ENCODE data around the gene IL19. TPM values are rescaled to one million over a fixed set of nuclear protein-coding genes. Genes with fewer than 3 reads are reported as not detected.

Gene IL19
- total RNA-seq, 5 donors from 2014 or later (not counting 1 experiment from before 2014, with no cell fraction given) = not detected

DNA sequence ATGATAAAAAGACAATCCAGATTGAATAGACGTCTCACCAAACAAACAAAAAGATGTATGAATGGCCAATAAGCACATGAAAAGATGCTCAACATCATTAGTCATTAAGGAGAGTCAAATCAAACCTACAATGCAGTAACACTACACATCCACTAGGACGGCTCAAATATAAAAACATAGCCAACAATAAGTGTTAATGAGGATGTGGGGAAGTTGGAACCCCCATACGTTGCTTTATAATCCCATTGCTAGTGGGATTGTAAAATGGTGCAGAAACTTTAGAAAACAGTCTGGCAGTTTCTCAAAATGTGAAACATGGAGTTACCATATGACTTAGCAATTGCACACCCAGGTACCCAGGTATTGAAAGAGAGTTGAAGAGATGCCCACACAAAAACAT, 112.0 kb downstream of the IL19 start:
- H3K4me3 ChIP-seq (ENCODE audit: control insufficient read depth in 1 of 2, extremely low read depth in 1 of 2, low read length in 1 of 2) = no peak overlapping the region
- no peaks in the 10 kb centered on the region for H3K36me3 ChIP-seq (ENCODE audit: control insufficient read depth in 2 of 2, extremely low read depth in 1 of 2, insufficient read depth in 1 of 2, low read length in 1 of 2)
- no peaks in the 10 kb centered on the region for H3K27me3 ChIP-seq (replicated peaks in 1 of 2; ENCODE audit: control insufficient read depth in 2 of 2, extremely low read depth in 1 of 2, insufficient read depth in 2 of 2, low read length in 1 of 2)
- ChIA-PET POLR2A (no interaction called here), CTCF (no interaction called here)
- Mint-ChIP-seq H3K4me1 (no peaks in the 10 kb centered on the region), H3K36me3 (peaks cover 11% of the 10 kb centered on the region), H3K27me3 (peaks cover 0 to 1% of the 10 kb centered on the region in 2 donors), H3K27ac (no peak overlapping the region), H3K9me3 (peaks cover 9 to 18% (median 14%) of the 10 kb centered on the region in 3 donors), H3K4me3 (no peak overlapping the region)
- 80% methylated on average over 1 of the region's 3 CpGs for WGBS (ENCODE audit: insufficient coverage)
- no peak overlapping the region for H3K27ac ChIP-seq (ENCODE audit: low read length)
- peaks cover 5% of the 10 kb centered on the region for H3K9me3 ChIP-seq
- ATAC-seq (replicated peaks in 1 of 4) (no peak), DNase-seq (no peak)
- no peaks in the 10 kb centered on the region for H3K4me1 ChIP-seq (ENCODE audit: control insufficient read depth in 1 of 2, extremely low read depth in 1 of 2, insufficient read depth in 2 of 2, low read length in 2 of 2)

DNA sequence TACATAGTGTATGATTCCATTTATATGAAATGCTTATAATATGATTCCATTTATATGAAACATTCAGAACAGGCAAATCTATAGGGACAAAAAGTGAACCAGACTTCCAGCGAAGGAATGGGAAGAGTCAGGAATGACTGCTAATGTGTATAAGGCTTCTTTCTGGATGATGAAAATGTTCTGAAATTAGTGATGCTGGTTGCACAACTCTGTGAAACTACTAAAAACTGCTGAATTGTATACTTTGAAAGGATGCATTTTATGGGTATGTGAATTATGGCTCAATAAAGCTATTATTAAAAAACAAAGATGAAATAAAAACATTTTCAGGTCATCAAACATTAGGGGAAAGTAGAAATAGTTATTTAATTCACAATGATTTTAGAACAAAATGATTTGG, 112.6 kb downstream of the IL19 start:
- WGBS (ENCODE audit: insufficient coverage) = 88% methylated on average over 1 of the region's 1 CpG
- no peaks in the 10 kb centered on the region for H3K27me3 ChIP-seq (replicated peaks in 1 of 2; ENCODE audit: control insufficient read depth in 2 of 2, extremely low read depth in 1 of 2, insufficient read depth in 2 of 2, low read length in 1 of 2)
- no peaks in the 10 kb centered on the region for H3K4me1 ChIP-seq (ENCODE audit: control insufficient read depth in 1 of 2, extremely low read depth in 1 of 2, insufficient read depth in 2 of 2, low read length in 2 of 2)
- ATAC-seq (replicated peaks in 1 of 4) = no peak
- ChIA-PET CTCF (interaction anchor here (0.6 to 1.0 kb wide), 3 partner anchors 10 to 29 kb away, joined by 3 to 4 read pairs (median 4); no protein-coding TSS in a partner anchor), POLR2A (interaction anchor here in 1 of 2 donors (0.6 kb wide), 1 partner anchor 69 kb away, joined by 3 read pairs; no protein-coding TSS in a partner anchor)
- Mint-ChIP-seq H3K36me3 (peaks cover 7% of the 10 kb centered on the region), H3K4me1 (peaks cover 0 to under 1% (median under 1%) of the 10 kb centered on the region in 3 donors), H3K9me3 (peaks cover 8 to 12% (median 11%) of the 10 kb centered on the region in 3 donors), H3K27me3 (peaks cover 0 to 1% of the 10 kb centered on the region in 2 donors), H3K27ac (no peak overlapping the region), H3K4me3 (no peak overlapping the region)
- no peak for DNase-seq
- no peak overlapping the region for H3K4me3 ChIP-seq (ENCODE audit: control insufficient read depth in 1 of 2, extremely low read depth in 1 of 2, low read length in 1 of 2)
- H3K36me3 ChIP-seq (ENCODE audit: control insufficient read depth in 2 of 2, extremely low read depth in 1 of 2, insufficient read depth in 1 of 2, low read length in 1 of 2) = no peaks in the 10 kb centered on the region
- H3K9me3 ChIP-seq = peaks cover 5% of the 10 kb centered on the region
- H3K27ac ChIP-seq (ENCODE audit: low read length) = no peak overlapping the region

DNA sequence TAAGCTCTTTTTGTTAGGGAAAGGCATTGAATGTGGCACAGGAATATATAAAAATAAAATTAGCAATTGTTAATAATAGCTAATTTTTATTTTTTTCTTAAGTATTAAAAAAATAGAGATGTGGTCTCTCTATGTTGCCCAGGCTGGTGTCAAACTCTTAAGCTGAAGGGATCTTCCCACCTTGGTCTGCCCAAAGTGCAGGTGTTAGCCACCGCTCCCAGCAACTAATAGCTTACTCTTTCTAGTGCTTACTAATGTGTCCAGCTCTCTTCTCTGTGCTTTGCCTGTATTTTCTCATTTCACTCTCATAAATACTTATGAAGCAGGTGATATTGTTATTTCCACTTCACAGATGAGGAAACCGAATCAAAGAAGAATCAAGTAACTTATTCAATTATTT, 113.3 kb downstream of the IL19 start:
- ATAC-seq (replicated peaks in 1 of 4) = no peak
- ChIA-PET POLR2A (interaction anchor here in 1 of 2 donors (0.6 kb wide), 1 partner anchor 70 kb away, joined by 3 read pairs; no protein-coding TSS in a partner anchor), CTCF (interaction anchor here (0.6 to 1.3 kb wide), 7 partner anchors 9 to 150 kb away, joined by 3 to 4 read pairs (median 3); no protein-coding TSS in a partner anchor)
- DNase-seq = no peak
- Mint-ChIP-seq H3K27ac (no peak overlapping the region), H3K4me1 (peaks cover 0 to 3% (median 2%) of the 10 kb centered on the region in 3 donors), H3K36me3 (peaks cover 4% of the 10 kb centered on the region), H3K4me3 (no peak overlapping the region), H3K27me3 (peaks cover 0 to 1% of the 10 kb centered on the region in 2 donors), H3K9me3 (peaks cover 4 to 6% (median 6%) of the 10 kb centered on the region in 3 donors)
- no peak overlapping the region for H3K27ac ChIP-seq (ENCODE audit: low read length)
- H3K4me1 ChIP-seq (ENCODE audit: control insufficient read depth in 1 of 2, extremely low read depth in 1 of 2, insufficient read depth in 2 of 2, low read length in 2 of 2) = no peaks in the 10 kb centered on the region
- no peaks in the 10 kb centered on the region for H3K27me3 ChIP-seq (replicated peaks in 1 of 2; ENCODE audit: control insufficient read depth in 2 of 2, extremely low read depth in 1 of 2, insufficient read depth in 2 of 2, low read length in 1 of 2)
- H3K36me3 ChIP-seq (ENCODE audit: control insufficient read depth in 2 of 2, extremely low read depth in 1 of 2, insufficient read depth in 1 of 2, low read length in 1 of 2) = no peaks in the 10 kb centered on the region
- WGBS (ENCODE audit: insufficient coverage) = no CpG with 5 or more reads among the region's 2 CpGs
- H3K4me3 ChIP-seq (ENCODE audit: control insufficient read depth in 1 of 2, extremely low read depth in 1 of 2, low read length in 1 of 2) = no peak overlapping the region
- H3K9me3 ChIP-seq = no peaks in the 10 kb centered on the region

DNA sequence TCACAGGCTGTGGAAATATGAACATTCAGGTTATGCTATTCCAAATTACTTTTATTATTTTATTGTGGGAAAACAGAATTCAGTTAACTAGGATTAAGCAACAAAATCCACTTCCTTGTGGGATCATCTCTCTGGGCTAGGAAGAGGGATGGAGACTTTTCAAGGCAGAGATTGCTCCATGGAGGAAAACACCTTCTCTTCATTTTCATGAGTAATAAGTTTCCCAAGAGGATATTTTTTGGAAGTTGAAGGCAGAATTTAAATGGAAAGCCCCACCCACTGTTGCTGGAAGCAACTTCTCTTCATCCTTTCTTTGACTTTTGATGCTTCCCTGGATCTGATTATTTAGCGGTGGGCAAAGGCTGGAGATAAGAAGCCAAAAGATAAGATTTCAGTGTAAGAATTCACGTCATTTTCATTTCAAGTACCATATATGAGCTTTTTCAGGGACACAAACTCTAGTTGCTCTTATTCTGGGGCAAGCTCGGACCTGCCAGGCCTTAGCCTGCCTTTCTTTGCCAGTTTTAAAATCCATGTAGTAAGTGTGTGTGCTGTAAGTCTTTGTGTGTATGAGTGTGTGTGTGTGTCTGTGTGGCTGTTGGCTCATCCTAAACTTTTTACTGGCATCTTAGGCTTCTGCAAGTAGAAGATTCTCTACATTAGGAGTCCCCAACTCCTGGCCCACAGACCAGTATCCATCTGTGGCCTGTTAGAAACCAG, 114.9 kb downstream of the IL19 start:
- H3K27ac ChIP-seq (ENCODE audit: low read length) = no peak overlapping the region
- H3K9me3 ChIP-seq = no peaks in the 10 kb centered on the region
- H3K27me3 ChIP-seq (replicated peaks in 1 of 2; ENCODE audit: control insufficient read depth in 2 of 2, extremely low read depth in 1 of 2, insufficient read depth in 2 of 2, low read length in 1 of 2) = no peaks in the 10 kb centered on the region
- POLR2A ChIA-PET = no interaction called here
- no peaks in the 10 kb centered on the region for H3K9me3 Mint-ChIP-seq
- WGBS (ENCODE audit: insufficient coverage) = 100% methylated on average over 1 of the region's 3 CpGs
- CTCF ChIA-PET = interaction anchor here in 1 of 2 donors (0.7 to 1.0 kb wide), 2 partner anchors 23 to 113 kb away, joined by 3 to 5 read pairs; no protein-coding TSS in a partner anchor
- no peaks in the 10 kb centered on the region for H3K36me3 Mint-ChIP-seq
- ATAC-seq (replicated peaks in 1 of 4) (no peak), DNase-seq (no peak)
- no peak overlapping the region for H3K4me3 ChIP-seq (ENCODE audit: control insufficient read depth in 1 of 2, extremely low read depth in 1 of 2, low read length in 1 of 2)
- H3K27ac Mint-ChIP-seq = no peak overlapping the region
- peaks cover 9 to 15% (median 13%) of the 10 kb centered on the region in 3 donors for H3K4me1 Mint-ChIP-seq
- no peaks in the 10 kb centered on the region for H3K36me3 ChIP-seq (ENCODE audit: control insufficient read depth in 2 of 2, extremely low read depth in 1 of 2, insufficient read depth in 1 of 2, low read length in 1 of 2)
- H3K27me3 Mint-ChIP-seq = peaks cover 0 to 1% of the 10 kb centered on the region in 2 donors
- peaks cover under 1 to 6% of the 10 kb centered on the region in 2 experiments for H3K4me1 ChIP-seq (ENCODE audit: control insufficient read depth in 1 of 2, extremely low read depth in 1 of 2, insufficient read depth in 2 of 2, low read length in 2 of 2)
- H3K4me3 Mint-ChIP-seq = no peak overlapping the region

DNA sequence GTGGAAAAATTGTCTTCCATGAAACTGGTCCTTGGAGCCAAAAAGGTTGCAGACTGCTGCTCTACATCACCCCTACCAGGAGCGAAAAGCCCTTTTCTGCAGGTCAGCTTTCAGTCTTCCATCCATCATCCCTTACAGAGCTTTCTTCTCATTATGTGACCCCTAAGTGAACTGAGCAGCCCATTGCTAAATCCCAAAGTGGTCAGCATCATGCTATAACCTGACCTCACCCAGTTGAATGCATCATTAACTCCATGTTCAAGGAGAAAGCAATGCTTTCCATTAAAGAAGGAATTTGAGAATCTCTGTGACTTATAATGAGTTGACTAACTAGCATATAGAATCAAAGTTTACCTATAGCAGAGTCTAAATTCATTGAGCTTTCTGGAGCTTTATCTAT, 116.3 kb downstream of the IL19 start:
- DNase-seq (no peak), ATAC-seq (replicated peaks in 1 of 4) (no peak)
- Mint-ChIP-seq H3K27me3 (peaks cover 0 to 1% of the 10 kb centered on the region in 2 donors), H3K9me3 (no peaks in the 10 kb centered on the region), H3K4me3 (no peak overlapping the region), H3K4me1 (peaks cover 22 to 25% (median 24%) of the 10 kb centered on the region in 3 donors), H3K27ac (no peak overlapping the region), H3K36me3 (peaks cover 5% of the 10 kb centered on the region)
- POLR2A ChIA-PET = interaction anchor here in 1 of 2 donors (1.0 kb wide), 1 partner anchor 151 kb away, joined by 3 read pairs; no protein-coding TSS in a partner anchor
- no peak overlapping the region for H3K27ac ChIP-seq (ENCODE audit: low read length)
- 100% methylated on average over 1 of the region's 1 CpG for WGBS (ENCODE audit: insufficient coverage)
- H3K27me3 ChIP-seq (replicated peaks in 1 of 2; ENCODE audit: control insufficient read depth in 2 of 2, extremely low read depth in 1 of 2, insufficient read depth in 2 of 2, low read length in 1 of 2) = peaks cover 0 to 1% of the 10 kb centered on the region in 2 experiments
- H3K9me3 ChIP-seq = no peaks in the 10 kb centered on the region
- H3K4me3 ChIP-seq (ENCODE audit: control insufficient read depth in 1 of 2, extremely low read depth in 1 of 2, low read length in 1 of 2) = no peak overlapping the region
- no peaks in the 10 kb centered on the region for H3K36me3 ChIP-seq (ENCODE audit: control insufficient read depth in 2 of 2, extremely low read depth in 1 of 2, insufficient read depth in 1 of 2, low read length in 1 of 2)
- H3K4me1 ChIP-seq (ENCODE audit: control insufficient read depth in 1 of 2, extremely low read depth in 1 of 2, insufficient read depth in 2 of 2, low read length in 2 of 2) = peaks cover 4 to 8% of the 10 kb centered on the region in 2 experiments
- CTCF ChIA-PET = no interaction called here

DNA sequence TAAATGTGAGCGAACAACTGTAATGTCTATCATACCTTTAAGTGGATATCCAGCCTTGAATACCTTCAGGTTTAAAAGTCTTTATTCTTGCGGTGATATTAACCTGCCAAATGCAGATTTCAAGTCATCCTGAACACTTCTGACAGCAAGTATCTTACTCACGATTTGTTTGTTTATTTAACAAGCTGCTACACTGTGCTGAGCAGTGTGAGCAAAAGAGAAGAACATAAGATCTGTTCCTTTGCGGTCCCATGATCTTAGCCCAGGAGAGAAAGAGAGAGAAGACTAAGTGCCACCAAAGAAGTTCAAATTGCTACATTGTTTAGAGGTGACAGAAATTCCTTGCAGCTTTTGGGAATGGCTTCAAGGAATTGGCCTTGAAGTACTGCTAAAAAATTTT, 117.1 kb downstream of the IL19 start:
- ChIA-PET CTCF (interaction anchor here in 1 of 2 donors (1.1 kb wide), 1 partner anchor 71 kb away, joined by 3 read pairs; no protein-coding TSS in a partner anchor), POLR2A (interaction anchor here in 1 of 2 donors (1.0 kb wide), 1 partner anchor 85 kb away, joined by 4 read pairs; no protein-coding TSS in a partner anchor)
- peaks cover 0 to 1% of the 10 kb centered on the region in 2 donors for H3K27me3 Mint-ChIP-seq
- 100% methylated on average over 1 of the region's 4 CpGs for WGBS (ENCODE audit: insufficient coverage)
- no peak for DNase-seq
- Histone ChIP-seq H3K27me3 (replicated peaks in 1 of 2; ENCODE audit: control insufficient read depth in 2 of 2, extremely low read depth in 1 of 2, insufficient read depth in 2 of 2, low read length in 1 of 2) (peaks cover 0 to 2% of the 10 kb centered on the region in 2 experiments), H3K4me3 (ENCODE audit: control insufficient read depth in 1 of 2, extremely low read depth in 1 of 2, low read length in 1 of 2) (no peak overlapping the region), H3K27ac (ENCODE audit: low read length) (no peak overlapping the region), H3K36me3 (ENCODE audit: control insufficient read depth in 2 of 2, extremely low read depth in 1 of 2, insufficient read depth in 1 of 2, low read length in 1 of 2) (no peaks in the 10 kb centered on the region), H3K9me3 (no peaks in the 10 kb centered on the region), H3K4me1 (ENCODE audit: control insufficient read depth in 1 of 2, extremely low read depth in 1 of 2, insufficient read depth in 2 of 2, low read length in 2 of 2) (peaks cover 4 to 8% of the 10 kb centered on the region in 2 experiments)
- ATAC-seq (replicated peaks in 1 of 4) = no peak
- H3K9me3 Mint-ChIP-seq = no peaks in the 10 kb centered on the region
- H3K36me3 Mint-ChIP-seq = peaks cover 5% of the 10 kb centered on the region
- no peak overlapping the region for H3K4me3 Mint-ChIP-seq
- no peak overlapping the region for H3K27ac Mint-ChIP-seq
- H3K4me1 Mint-ChIP-seq = peaks cover 23 to 26% (median 24%) of the 10 kb centered on the region in 3 donors
